Measurements from ENCODE around the gene LANCL1.

The LANCL1 gene

DNA sequence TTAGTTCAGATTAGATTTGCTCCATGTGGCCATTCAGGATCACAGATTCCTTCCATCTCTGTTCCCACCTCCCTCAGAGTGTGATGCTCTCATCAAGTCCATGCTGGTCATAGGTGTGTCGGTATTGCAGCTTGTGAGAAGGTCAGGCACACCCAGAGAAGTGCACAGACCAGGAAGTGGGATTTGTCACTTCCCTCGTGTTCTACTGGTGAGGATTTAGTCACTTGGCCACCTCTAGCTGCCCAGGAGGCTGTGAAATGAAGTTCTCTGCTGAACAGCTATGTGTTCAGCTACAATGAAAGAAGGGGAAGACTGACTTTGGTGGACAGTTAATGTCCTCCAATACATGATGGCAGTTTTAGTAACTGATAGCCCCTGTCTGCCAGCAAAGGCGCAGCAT lies 3.5 kb upstream of the LANCL1 start:
- TF ChIP-seq, protein P1, sequence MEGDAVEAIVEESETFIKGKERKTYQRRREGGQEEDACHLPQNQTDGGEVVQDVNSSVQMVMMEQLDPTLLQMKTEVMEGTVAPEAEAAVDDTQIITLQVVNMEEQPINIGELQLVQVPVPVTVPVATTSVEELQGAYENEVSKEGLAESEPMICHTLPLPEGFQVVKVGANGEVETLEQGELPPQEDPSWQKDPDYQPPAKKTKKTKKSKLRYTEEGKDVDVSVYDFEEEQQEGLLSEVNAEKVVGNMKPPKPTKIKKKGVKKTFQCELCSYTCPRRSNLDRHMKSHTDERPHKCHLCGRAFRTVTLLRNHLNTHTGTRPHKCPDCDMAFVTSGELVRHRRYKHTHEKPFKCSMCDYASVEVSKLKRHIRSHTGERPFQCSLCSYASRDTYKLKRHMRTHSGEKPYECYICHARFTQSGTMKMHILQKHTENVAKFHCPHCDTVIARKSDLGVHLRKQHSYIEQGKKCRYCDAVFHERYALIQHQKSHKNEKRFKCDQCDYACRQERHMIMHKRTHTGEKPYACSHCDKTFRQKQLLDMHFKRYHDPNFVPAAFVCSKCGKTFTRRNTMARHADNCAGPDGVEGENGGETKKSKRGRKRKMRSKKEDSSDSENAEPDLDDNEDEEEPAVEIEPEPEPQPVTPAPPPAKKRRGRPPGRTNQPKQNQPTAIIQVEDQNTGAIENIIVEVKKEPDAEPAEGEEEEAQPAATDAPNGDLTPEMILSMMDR (IDR thresholded peaks at IDR 0.05; ENCODE audit: low read length, missing control alignments): no peak
- H3K4me3 ChIP-seq (replicated peaks; ENCODE audit: low read depth, low read length): no peak overlapping the region
- no peak for DNase-seq (ENCODE audit: low read depth)

DNA sequence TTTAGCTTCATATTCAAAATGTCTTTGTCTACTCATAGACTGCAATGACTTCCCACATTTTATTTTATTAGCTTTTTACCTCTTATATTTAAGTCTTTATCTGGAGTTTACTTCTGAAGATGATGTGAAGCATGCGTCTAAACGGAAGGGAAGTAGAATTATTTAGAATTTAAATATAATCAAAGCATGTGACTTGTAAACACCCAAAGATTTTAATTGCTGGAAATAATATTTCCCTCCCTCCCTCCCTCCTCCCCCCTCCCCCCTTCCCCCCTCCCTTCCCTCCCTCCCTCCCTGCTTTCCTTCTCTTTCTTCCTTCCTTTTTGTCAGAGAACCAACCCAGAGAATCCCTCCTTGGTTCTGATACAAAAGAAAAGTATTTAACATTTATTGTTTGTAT lies 2.1 kb upstream of the LANCL1 start:
- TF ChIP-seq, protein P1 (IDR thresholded peaks at IDR 0.05; ENCODE audit: low read length, missing control alignments): no peak
- no peak for DNase-seq (ENCODE audit: low read depth)
- H3K4me3 ChIP-seq (replicated peaks; ENCODE audit: low read depth, low read length): no peak overlapping the region

DNA sequence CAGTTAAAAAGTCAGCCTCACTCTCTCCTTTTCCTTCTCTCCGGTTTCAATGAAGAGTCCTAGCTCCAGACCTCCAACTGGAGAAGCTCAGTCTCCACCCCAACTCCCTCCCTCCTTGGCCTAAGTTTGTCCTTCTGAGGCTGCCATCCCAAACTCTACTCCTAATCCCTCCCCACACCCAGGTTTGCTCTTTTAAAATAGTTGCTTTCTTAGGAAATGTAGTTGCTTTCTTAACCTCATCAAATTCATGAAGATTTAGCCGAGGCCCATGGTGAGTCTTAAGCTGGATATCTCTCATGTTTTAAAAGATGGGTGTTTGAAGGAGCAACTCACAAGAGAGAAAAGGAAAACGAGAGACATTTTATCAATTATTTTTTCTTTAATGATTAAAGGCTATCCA lies 937 bp upstream of the LANCL1 start:
- peak overlapping the region; percentile 73 for H3K4me3 ChIP-seq (replicated peaks; ENCODE audit: low read depth, low read length)
- TF ChIP-seq, protein P1 (IDR thresholded peaks at IDR 0.05; ENCODE audit: low read length, missing control alignments): no peak
- DNase-seq (ENCODE audit: low read depth): peak; percentile 68

DNA sequence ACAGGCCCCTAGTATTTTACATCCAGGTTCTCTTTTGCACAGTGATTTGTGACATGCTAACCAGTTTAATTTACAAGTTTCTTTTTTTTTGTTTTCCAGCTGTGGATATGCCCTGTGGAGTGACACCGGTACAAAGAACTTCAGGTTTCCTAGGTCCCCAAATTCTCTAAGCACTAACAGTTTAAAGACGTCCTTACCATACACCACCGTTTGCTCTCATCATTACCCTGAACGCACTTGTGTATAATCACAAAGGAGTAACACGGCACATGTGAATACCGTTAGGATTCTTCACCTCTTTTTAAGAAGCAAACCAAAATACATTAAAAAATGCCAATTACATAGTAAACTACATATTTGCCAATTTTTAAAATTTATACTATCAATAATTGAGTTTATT lies 853 bp downstream of the LANCL1 start:
- TF ChIP-seq, protein P1 (IDR thresholded peaks at IDR 0.05; ENCODE audit: low read length, missing control alignments): no peak
- peak; percentile 4 for DNase-seq (ENCODE audit: low read depth)
- H3K4me3 ChIP-seq (replicated peaks; ENCODE audit: low read depth, low read length): peak overlapping the region; percentile 73

DNA sequence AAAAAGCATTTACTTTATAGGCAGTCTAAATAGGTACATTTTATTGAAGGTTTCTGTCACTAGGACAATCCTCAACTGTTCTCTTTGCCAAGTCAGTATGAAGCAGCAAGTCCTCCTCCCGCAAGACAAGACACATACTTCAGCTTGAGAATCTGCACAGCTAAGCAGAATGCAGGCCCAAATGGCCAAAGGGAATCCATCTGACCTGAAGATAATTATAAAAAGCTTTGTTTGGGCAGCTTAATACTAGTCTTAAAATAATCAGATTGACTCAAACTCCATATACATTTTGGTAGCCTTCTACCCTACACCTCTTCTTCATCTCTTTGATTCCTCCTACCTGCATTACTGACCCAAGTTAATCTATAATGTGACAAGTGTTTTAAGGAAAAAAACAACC lies 1.8 kb downstream of the LANCL1 start:
- H3K4me3 ChIP-seq (replicated peaks; ENCODE audit: low read depth, low read length): no peak overlapping the region
- DNase-seq (ENCODE audit: low read depth): no peak
- TF ChIP-seq, protein P1 (IDR thresholded peaks at IDR 0.05; ENCODE audit: low read length, missing control alignments): no peak

DNA sequence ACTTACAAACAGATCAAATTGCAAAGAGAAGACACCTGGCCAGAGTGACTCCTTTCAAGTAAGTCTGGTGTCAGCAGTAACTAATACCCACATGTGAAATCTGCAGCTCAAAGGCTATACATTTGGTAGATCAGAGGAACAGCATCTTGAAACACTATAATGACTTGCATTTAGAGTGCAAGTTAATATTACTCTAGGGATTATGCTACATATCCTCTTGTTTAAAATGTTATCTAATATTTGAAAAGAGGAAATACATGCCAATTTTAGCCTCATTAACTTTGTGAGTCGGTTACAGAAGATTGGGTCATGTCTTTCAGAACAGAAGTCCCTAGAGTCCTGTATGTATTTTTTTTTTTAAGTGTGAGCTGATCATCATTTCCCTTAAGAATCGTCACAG lies 15.2 kb downstream of the LANCL1 start:
- no peak for DNase-seq (ENCODE audit: low read depth)
- H3K4me3 ChIP-seq (replicated peaks; ENCODE audit: low read depth, low read length): no peak overlapping the region
- TF ChIP-seq, protein P1 (IDR thresholded peaks at IDR 0.05; ENCODE audit: low read length, missing control alignments): no peak

DNA sequence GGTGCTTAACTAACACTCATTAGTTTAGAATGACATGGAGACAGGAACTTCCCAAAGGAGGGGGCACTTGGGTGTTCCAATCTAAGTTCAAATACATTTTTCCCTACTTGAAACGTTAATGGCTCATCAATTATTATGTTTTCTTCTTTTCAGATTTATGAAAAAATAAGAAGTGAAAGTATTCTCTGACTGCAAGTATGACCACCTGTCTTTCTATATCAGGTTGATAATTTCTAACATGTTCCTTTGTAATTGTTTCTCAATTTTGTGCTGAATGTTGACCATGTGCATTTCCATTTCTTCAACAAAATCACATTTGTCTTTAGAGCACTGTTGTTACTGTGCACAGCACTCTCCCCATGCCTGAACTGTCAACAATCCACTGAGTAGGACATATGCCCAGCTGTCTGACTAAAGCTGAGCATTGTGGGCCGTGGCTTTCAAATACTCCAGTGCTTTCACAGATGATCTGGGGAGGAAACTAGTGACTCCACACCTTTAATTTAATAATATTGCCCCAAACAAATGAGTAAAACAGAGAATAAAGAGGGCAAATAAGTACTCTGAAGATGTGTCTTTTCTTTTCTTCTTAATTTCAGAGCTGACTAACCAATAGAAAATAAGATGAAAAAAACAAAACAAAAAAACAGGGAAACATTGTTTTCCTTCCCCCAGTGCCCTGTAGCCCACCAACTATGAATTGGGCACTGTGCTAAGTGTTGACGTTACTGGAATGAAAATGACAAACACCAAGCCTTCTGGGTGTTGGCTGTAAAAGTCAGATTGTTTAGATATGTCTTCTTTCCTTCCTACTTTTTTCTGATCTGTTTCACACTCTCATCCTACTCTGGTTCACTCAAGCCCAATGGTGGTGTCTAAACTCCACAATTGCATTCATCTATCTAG lies 16.0 kb downstream of the LANCL1 start:
- DNase-seq (ENCODE audit: low read depth): no peak
- TF ChIP-seq, protein P1 (IDR thresholded peaks at IDR 0.05; ENCODE audit: low read length, missing control alignments): no peak
- H3K4me3 ChIP-seq (replicated peaks; ENCODE audit: low read depth, low read length): no peak overlapping the region

All from fibroblast of pulmonary artery (primary cell).